Cardiac muscle cell (in vitro differentiated cells and primary cell): ENCODE data around the gene TRIOBP. TPM values are rescaled to one million over a fixed set of nuclear protein-coding genes. Genes with fewer than 3 reads are reported as not detected.

Source experiments
- DNase-seq, 2 donors: peaks; one replicate each; pipeline versions ENCODE4 v3.0.0 to v3.0.0-alpha.2; 2010 to 2017; ENCODE audit warnings: low read depth in 1 of 2, low spot score in 1 of 2
- H3K27ac ChIP-seq: fragments of 200-600 bp; sonication (generic); 2 replicates; pipeline ENCODE4 v1.5.1; 2016
- H3K27me3 ChIP-seq: fragments of 200-600 bp; sonication (generic); 2 replicates; pipeline ENCODE4 v1.6.0; 2016; ENCODE audit warnings: control low read depth
- H3K36me3 ChIP-seq: fragments of 200-600 bp; sonication (generic); 2 replicates; pipeline ENCODE4 v1.5.1; 2016; ENCODE audit warnings: control low read depth
- H3K4me1 ChIP-seq: fragments of 200-600 bp; sonication (generic); 2 replicates; pipeline ENCODE4 v1.8.1; 2017; ENCODE audit warnings: low read depth, mild to moderate bottlenecking, mixed run types
- H3K4me3 ChIP-seq: fragments of 200-600 bp; sonication (generic); 2 replicates; pipeline ENCODE4 v1.5.1; 2016; ENCODE audit warnings: mild to moderate bottlenecking
- H3K9me3 ChIP-seq: fragments of 200-600 bp; sonication (generic); 2 replicates; pipeline ENCODE4 v1.5.1; 2017; ENCODE audit warnings: low read depth, mild to moderate bottlenecking, control low read depth
- polyA plus RNA-seq: library from polyadenylated mRNA; unstranded; fragments of >200 nt; fragmentation: Nextera tagmentation; extraction: Ambion mirVana; gene quantifications from 2 replicates; pipeline ENCODE4 v1.2.1, GENCODE V29; 2016
- total RNA-seq: library from RNA; depleted of rRNA; stranded (reverse); fragments of >200 nt; gene quantifications from 2 replicates; pipeline ENCODE4 v1.2.3, GENCODE V29; 2016
- TF ChIP-seq, protein P1 (sequence below): IDR thresholded peaks from 2 replicates; pipeline ENCODE4 v1.5.1; 2012; ENCODE audit warnings: low read depth, mild to moderate bottlenecking, low read length

Gene TRIOBP
- total and polyA plus RNA-seq, 2 experiments from 2014 or later, result 150 to 202 TPM

- Histone ChIP-seq H3K27me3 (no peaks in the 10 kb centered on the region), H3K27ac (no peak overlapping the region), H3K4me1 (no peaks in the 10 kb centered on the region), H3K36me3 (no peaks in the 10 kb centered on the region), H3K9me3 (no peaks in the 10 kb centered on the region), H3K4me3 (no peak overlapping the region)
- DNase-seq, result no peak
- TF ChIP-seq, protein P1, sequence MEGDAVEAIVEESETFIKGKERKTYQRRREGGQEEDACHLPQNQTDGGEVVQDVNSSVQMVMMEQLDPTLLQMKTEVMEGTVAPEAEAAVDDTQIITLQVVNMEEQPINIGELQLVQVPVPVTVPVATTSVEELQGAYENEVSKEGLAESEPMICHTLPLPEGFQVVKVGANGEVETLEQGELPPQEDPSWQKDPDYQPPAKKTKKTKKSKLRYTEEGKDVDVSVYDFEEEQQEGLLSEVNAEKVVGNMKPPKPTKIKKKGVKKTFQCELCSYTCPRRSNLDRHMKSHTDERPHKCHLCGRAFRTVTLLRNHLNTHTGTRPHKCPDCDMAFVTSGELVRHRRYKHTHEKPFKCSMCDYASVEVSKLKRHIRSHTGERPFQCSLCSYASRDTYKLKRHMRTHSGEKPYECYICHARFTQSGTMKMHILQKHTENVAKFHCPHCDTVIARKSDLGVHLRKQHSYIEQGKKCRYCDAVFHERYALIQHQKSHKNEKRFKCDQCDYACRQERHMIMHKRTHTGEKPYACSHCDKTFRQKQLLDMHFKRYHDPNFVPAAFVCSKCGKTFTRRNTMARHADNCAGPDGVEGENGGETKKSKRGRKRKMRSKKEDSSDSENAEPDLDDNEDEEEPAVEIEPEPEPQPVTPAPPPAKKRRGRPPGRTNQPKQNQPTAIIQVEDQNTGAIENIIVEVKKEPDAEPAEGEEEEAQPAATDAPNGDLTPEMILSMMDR, result no peak
Observed at GRCh38 chr22:37725551-37726240, 28.8 kb downstream of the TRIOBP start.

GRCh38 chr22:37726241-37726887, 29.5 kb downstream of the TRIOBP start:
- TF ChIP-seq, protein P1, result peak; percentile 34
- DNase-seq, result peak in 1 of 2 donors; percentile 54

GRCh38 chr22:37728620-37729019, 31.8 kb downstream of the TRIOBP start:
- Histone ChIP-seq H3K4me1 (no peaks in the 10 kb centered on the region), H3K4me3 (no peak overlapping the region), H3K27me3 (no peaks in the 10 kb centered on the region), H3K27ac (no peak overlapping the region), H3K36me3 (no peaks in the 10 kb centered on the region), H3K9me3 (no peaks in the 10 kb centered on the region)
- TF ChIP-seq, protein P1, result no peak
- DNase-seq, result peak in 1 of 2 donors; percentile 28

More at GRCh38 chr22:37726241-37726887, 29.5 kb downstream of the TRIOBP start:
- Histone ChIP-seq H3K27ac (no peak overlapping the region), H3K4me3 (no peak overlapping the region), H3K9me3 (no peaks in the 10 kb centered on the region), H3K36me3 (no peaks in the 10 kb centered on the region), H3K27me3 (no peaks in the 10 kb centered on the region), H3K4me1 (no peaks in the 10 kb centered on the region)

DNA sequence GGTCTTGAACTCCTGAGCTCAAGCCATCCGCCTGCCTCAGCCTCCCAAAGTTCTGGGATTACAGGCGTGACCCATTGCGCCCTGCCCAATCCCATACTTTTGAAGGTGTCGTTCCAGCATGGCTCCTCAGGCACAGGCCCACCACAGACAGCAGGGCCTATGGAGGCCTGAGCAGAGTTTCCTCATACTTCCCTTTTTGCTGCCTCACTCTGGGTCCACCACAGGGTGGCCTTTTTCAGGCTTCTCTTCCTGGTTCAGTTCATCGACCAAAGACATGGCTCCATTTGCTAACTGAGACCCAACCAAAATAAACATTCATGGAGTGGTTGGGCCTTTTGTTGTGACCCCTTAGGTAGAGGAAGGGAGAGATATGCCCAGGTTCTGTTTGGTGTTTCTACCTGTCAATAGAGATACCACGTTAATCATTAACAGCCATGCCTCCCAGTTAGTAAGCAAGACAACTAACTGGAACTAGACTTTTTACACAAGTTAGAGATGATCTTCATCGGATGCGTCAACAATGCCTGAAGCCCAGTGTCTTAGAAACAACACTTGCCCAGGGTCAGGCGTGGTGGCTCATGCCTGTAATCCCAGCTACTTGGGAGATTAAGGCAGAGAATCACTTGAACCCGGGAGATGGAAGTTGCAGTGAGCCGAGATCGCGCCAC, 35.1 kb downstream of the TRIOBP start:
- no peak for DNase-seq
- H3K27ac ChIP-seq, result no peak overlapping the region
- no peaks in the 10 kb centered on the region for H3K9me3 ChIP-seq
- no peaks in the 10 kb centered on the region for H3K36me3 ChIP-seq
- TF ChIP-seq, protein P1, result peak; percentile 6
- H3K4me1 ChIP-seq, result peaks cover 4% of the 10 kb centered on the region
- no peak overlapping the region for H3K4me3 ChIP-seq
- no peaks in the 10 kb centered on the region for H3K27me3 ChIP-seq

DNA sequence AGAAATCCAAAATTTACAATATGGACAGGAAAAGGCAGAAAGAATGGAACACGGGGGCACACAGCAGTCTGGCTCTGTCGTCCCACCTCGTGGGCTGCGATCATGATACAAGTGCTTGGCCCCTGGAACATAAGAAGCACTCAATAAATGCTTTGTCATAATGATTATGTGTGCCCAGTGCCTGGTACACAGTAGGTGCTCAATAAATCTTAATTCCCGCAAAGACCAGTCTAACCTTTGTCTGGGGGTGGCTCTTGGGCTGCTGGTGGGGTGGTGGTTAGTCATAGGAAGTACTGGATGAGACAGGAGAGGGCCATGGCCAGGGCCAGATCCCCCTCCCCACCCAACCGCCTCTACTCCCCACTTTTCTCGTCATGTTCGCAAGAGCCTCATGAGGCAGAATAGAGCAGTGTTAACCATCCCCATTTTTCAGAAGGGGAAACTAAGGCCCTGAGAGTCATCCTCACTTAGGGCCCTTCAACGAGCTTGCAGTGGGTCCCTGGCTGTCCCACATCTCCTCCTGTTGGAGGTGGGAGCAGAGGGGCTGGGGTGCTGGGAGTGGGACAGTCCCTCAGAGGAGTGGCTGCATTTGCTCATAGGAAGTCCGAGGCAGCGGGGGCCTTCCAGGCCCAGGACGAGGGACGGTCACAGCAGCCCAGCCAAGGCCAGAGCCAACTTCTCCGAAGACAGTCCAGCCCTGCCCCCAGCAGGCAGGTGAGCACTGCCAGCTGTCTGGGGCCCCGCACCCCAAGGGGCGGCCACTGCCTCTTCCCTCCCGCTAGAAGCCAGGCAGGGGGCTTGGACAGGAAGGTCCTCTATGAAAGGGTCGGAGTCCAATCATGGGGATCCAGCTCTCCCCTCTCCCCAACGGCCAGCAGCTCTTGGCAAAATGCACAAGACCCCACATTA, 36.1 kb downstream of the TRIOBP start:
- TF ChIP-seq, protein P1, result no peak
- Histone ChIP-seq H3K36me3 (no peaks in the 10 kb centered on the region), H3K27ac (no peak overlapping the region), H3K4me1 (peaks cover 4% of the 10 kb centered on the region), H3K9me3 (no peaks in the 10 kb centered on the region), H3K27me3 (no peaks in the 10 kb centered on the region), H3K4me3 (no peak overlapping the region)
- DNase-seq, result no peak
